PC-9 (cell line): ENCODE data around the gene DLG3.

ENCODE experiments used
- EZH2 ChIP-seq: fragments of 200-600 bp; sonication (generic); IDR thresholded peaks from 2 replicates; pipeline ENCODE4 v1.8.0; 2017; ENCODE audit warnings: antibody characterized with exemption, low read depth
- TF ChIP-seq, protein P1 (sequence below): fragments of 200-600 bp; sonication (generic); conservative IDR thresholded peaks from 2 replicates; pipeline ENCODE4 v1.6.1; 2017; ENCODE audit warnings: mixed run types, antibody characterized with exemption, mild to moderate bottlenecking, moderate library complexity

GRCh38 chrX:70464051-70464450 lies 19.4 kb downstream of the DLG3 start:
- TF ChIP-seq, protein P1, sequence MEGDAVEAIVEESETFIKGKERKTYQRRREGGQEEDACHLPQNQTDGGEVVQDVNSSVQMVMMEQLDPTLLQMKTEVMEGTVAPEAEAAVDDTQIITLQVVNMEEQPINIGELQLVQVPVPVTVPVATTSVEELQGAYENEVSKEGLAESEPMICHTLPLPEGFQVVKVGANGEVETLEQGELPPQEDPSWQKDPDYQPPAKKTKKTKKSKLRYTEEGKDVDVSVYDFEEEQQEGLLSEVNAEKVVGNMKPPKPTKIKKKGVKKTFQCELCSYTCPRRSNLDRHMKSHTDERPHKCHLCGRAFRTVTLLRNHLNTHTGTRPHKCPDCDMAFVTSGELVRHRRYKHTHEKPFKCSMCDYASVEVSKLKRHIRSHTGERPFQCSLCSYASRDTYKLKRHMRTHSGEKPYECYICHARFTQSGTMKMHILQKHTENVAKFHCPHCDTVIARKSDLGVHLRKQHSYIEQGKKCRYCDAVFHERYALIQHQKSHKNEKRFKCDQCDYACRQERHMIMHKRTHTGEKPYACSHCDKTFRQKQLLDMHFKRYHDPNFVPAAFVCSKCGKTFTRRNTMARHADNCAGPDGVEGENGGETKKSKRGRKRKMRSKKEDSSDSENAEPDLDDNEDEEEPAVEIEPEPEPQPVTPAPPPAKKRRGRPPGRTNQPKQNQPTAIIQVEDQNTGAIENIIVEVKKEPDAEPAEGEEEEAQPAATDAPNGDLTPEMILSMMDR = no peak
- TF ChIP-seq EZH2 = no peak
